Progenitor cell of endocrine pancreas (in vitro differentiated cells): ENCODE measurements around the gene GABRR1. TPM values are rescaled to one million over a fixed set of nuclear protein-coding genes. Genes with fewer than 3 reads are reported as not detected.

Source experiments
- DNase-seq: peaks from one replicate; pipeline ENCODE4 v3.0.0; 2021; ENCODE audit warnings: low spot score; ENCODE audit not compliant: unreplicated experiment
- H3K27ac Mint-ChIP-seq: 2 replicates; pipeline ENCODE4 v1.8.0; 2021; ENCODE audit warnings: mild to moderate bottlenecking, moderate library complexity, mixed read lengths
- H3K27me3 Mint-ChIP-seq: 2 replicates; pipeline ENCODE4 v1.8.0; 2021; ENCODE audit warnings: mixed read lengths
- H3K36me3 Mint-ChIP-seq: 2 replicates; pipeline ENCODE4 v1.8.0; 2022; ENCODE audit warnings: mixed read lengths; ENCODE audit not compliant: insufficient read depth
- H3K4me1 Mint-ChIP-seq: 2 replicates; pipeline ENCODE4 v1.8.0; 2021; ENCODE audit warnings: low read depth, mixed read lengths
- H3K4me3 Mint-ChIP-seq: 2 replicates; pipeline ENCODE4 v1.8.0; 2021; ENCODE audit warnings: low read depth, mild to moderate bottlenecking, moderate library complexity, mixed read lengths
- H3K9me3 Mint-ChIP-seq: 2 replicates; pipeline ENCODE4 v1.8.0; 2021; ENCODE audit warnings: low read depth, mixed read lengths
- total RNA-seq: library from RNA; stranded (reverse); gene quantifications from 2 replicates; pipeline ENCODE4 v1.2.1, GENCODE V29; 2021
- TF ChIP-seq, protein P1 (sequence below): fragments of 200-600 bp; sonication (generic); IDR thresholded peaks from one replicate; pipeline ENCODE4 v1.5.0; 2021; ENCODE audit warnings: antibody characterized with exemption, mild to moderate bottlenecking; ENCODE audit not compliant: unreplicated experiment

The GABRR1 gene
- total RNA-seq, 1 donor from 2014 or later: not detected

DNA sequence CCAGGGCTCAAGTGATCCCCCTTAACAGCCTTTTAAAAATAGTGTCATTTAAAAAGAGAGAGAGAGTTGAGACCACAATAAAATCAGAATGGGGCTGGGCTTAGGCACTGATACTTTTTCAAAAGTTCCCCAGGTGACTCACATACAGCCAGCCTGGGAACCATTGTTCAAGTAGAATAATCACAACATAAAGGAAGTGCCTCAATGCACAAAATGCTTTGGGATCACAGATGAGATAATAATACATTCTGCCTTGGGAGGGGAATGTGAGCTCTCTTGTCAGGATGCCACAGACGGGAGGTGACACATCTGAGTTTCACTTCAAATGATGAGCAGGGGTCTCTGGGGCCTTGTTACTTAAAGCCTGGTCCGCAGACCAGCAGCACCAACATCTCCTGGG is 34.0 kb upstream of the GABRR1 start:
- H3K36me3 Mint-ChIP-seq: no peaks in the 10 kb centered on the region
- no peaks in the 10 kb centered on the region for H3K4me1 Mint-ChIP-seq
- TF ChIP-seq, protein P1, sequence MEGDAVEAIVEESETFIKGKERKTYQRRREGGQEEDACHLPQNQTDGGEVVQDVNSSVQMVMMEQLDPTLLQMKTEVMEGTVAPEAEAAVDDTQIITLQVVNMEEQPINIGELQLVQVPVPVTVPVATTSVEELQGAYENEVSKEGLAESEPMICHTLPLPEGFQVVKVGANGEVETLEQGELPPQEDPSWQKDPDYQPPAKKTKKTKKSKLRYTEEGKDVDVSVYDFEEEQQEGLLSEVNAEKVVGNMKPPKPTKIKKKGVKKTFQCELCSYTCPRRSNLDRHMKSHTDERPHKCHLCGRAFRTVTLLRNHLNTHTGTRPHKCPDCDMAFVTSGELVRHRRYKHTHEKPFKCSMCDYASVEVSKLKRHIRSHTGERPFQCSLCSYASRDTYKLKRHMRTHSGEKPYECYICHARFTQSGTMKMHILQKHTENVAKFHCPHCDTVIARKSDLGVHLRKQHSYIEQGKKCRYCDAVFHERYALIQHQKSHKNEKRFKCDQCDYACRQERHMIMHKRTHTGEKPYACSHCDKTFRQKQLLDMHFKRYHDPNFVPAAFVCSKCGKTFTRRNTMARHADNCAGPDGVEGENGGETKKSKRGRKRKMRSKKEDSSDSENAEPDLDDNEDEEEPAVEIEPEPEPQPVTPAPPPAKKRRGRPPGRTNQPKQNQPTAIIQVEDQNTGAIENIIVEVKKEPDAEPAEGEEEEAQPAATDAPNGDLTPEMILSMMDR: no peak
- H3K4me3 Mint-ChIP-seq: no peak overlapping the region
- no peak for DNase-seq
- no peak overlapping the region for H3K27ac Mint-ChIP-seq
- H3K27me3 Mint-ChIP-seq: no peaks in the 10 kb centered on the region
- no peaks in the 10 kb centered on the region for H3K9me3 Mint-ChIP-seq

DNA sequence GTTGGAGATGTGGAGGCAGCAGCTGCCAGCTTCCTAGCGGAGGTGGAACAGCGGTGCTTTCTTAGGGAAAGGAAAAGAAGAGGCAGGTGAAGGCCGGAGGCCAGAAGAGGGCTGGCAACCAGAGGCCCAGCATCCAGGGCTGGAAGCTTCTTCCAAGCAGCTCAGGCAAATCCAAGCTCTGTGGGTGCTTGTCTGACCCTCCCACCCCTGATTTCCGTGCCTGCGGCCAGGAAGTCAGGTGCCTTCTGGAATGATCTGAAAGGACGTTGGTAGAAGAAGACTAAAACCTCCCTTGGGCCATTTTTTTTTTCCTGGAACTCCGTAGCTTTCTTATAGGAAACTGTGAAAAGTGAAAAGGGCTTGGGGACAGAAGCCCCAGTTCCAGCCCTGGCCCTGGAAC is 33.1 kb upstream of the GABRR1 start:
- DNase-seq: no peak
- H3K27me3 Mint-ChIP-seq: no peaks in the 10 kb centered on the region
- H3K4me1 Mint-ChIP-seq: no peaks in the 10 kb centered on the region
- no peak overlapping the region for H3K4me3 Mint-ChIP-seq
- no peak overlapping the region for H3K27ac Mint-ChIP-seq
- no peaks in the 10 kb centered on the region for H3K36me3 Mint-ChIP-seq
- no peaks in the 10 kb centered on the region for H3K9me3 Mint-ChIP-seq
- TF ChIP-seq, protein P1: no peak

DNA sequence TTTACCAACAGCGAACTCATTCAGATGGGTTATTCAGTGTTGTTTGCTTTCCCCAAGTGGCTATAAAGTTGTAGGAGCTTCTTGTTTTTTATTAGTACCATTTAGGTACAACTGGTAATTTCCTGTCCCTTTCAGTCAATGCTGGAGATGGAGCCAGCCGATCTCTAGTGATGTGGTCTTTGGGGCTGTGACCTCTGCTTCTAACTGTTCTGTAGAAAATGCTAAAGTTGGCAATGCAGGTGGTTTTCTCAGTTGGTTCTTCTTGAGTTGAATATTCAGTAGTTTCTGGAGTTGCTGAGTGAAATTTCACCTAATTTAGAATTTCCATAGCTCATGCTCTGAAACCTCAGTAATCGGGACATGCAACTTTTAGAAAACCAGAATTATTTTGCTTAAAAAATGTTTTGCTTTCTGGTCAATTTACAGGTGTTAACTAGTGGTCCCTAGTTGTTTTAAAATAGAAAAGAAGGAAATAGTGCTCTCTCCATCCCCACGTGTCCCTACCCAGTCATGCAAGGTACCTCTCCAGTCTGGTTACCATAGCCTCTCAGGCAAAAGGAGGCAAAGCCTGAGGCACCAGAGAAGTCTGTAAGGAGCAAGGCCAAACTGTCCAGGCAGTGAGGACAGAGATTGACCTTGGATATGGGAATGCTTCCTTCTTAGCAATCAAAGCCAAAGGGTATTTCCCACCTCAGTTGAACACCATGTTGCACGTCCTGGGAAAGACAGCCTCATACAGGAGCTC is 27.3 kb upstream of the GABRR1 start:
- Mint-ChIP-seq H3K9me3 (no peaks in the 10 kb centered on the region), H3K4me3 (no peak overlapping the region), H3K27me3 (peaks cover 9% of the 10 kb centered on the region), H3K27ac (no peak overlapping the region), H3K4me1 (no peaks in the 10 kb centered on the region), H3K36me3 (no peaks in the 10 kb centered on the region)
- DNase-seq: no peak
- TF ChIP-seq, protein P1: no peak

DNA sequence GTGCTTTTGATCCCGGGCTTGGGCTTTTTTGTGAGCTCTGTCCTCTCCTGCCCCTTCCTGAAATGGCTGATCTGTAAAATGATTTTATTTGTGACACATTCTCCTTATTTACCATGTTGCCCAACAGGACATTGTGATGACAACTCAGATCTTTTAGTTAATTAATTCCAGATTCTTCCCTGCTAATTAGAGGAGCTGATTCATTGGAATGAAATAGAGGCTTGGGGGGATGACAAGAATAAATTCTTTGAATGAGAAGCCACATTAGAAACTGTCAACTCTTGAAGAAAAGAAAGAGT is 26.1 kb upstream of the GABRR1 start:
- no peaks in the 10 kb centered on the region for H3K4me1 Mint-ChIP-seq
- no peaks in the 10 kb centered on the region for H3K36me3 Mint-ChIP-seq
- H3K9me3 Mint-ChIP-seq: no peaks in the 10 kb centered on the region
- no peak overlapping the region for H3K27ac Mint-ChIP-seq
- H3K4me3 Mint-ChIP-seq: no peak overlapping the region
- peaks cover 9% of the 10 kb centered on the region for H3K27me3 Mint-ChIP-seq
- TF ChIP-seq, protein P1: no peak
- no peak for DNase-seq

DNA sequence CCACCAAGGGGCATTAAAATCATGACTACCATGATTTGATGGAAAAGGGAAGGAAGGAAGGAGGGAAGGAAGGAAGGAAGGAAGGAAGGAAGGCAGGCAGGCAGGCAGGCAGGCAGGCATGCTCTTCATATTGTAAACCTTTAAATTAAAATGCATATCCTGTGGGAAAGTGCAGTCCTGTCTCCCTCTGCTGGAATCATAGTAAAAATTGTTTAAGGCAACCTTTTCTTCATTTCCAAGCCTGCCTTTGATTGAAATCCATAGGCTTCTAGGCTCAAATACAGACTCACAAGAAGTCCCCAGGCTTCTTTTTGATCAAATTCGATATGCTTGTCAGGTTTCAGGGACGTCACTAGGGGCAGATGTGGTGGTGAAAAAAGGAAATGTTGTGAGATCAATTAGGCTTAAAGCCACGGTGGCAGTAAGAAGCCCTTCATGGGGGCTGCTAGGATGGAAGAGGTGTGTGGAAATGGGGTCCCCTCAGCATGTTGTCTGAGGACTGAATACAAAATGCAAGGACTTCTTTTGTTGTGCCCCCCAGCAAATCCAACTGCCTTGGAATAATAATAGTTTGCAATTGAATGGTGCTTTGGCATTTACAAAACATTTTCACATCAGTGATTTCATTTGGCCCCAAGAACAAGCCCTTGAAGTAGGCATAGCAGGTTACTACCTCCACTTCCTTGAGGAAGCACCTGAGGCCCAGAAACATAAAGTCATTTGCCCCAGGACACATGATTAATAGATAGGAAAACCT is 25.6 kb upstream of the GABRR1 start:
- H3K27me3 Mint-ChIP-seq: peaks cover 9% of the 10 kb centered on the region
- H3K27ac Mint-ChIP-seq: no peak overlapping the region
- no peaks in the 10 kb centered on the region for H3K9me3 Mint-ChIP-seq
- TF ChIP-seq, protein P1: peak; percentile 67
- H3K36me3 Mint-ChIP-seq: no peaks in the 10 kb centered on the region
- H3K4me3 Mint-ChIP-seq: no peak overlapping the region
- no peaks in the 10 kb centered on the region for H3K4me1 Mint-ChIP-seq
- DNase-seq: no peak
